Activated CD8-positive, alpha-beta T cell treated with anti-CD3 and anti-CD28 coated beads for 36 hours (primary cell): ENCODE results near the gene ERN1. TPM values are rescaled to one million over a fixed set of nuclear protein-coding genes. Genes with fewer than 3 reads are reported as not detected.

Source experiments
- ATAC-seq: fragments of 200-7000 bp; cut with Tn5 transposase; one replicate; pipeline ENCODE4 v1.10.0; 2021; ENCODE audit warnings: mild to moderate bottlenecking, moderate library complexity
- CTCF ChIA-PET: fragments of 350-600 bp; sonication (Branson Sonifier 250); formaldehyde crosslinking; loops from one replicate; lab custom pipeline; 2021; ENCODE audit warnings: antibody characterized with exemption; lab: Charles Lee
- POLR2A ChIA-PET: fragments of 350-600 bp; sonication (Branson Sonifier 250); formaldehyde crosslinking; loops from one replicate; lab custom pipeline; 2021; ENCODE audit warnings: antibody characterized with exemption; lab: Charles Lee
- DNase-seq: peaks from one replicate; pipeline ENCODE4 v3.0.0-alpha.2; 2020
- H3K27ac Mint-ChIP-seq: one replicate; pipeline ENCODE4 v1.8.0; 2021; ENCODE audit warnings: mild to moderate bottlenecking, mixed read lengths
- H3K27me3 Mint-ChIP-seq: one replicate; pipeline ENCODE4 v1.8.0; 2021; ENCODE audit warnings: mixed read lengths
- H3K36me3 Mint-ChIP-seq: one replicate; pipeline ENCODE4 v1.8.0; 2021; ENCODE audit warnings: low read depth, mixed read lengths
- H3K4me1 Mint-ChIP-seq: one replicate; pipeline ENCODE4 v1.8.0; 2021; ENCODE audit warnings: low read depth, mixed read lengths
- H3K4me3 Mint-ChIP-seq: one replicate; pipeline ENCODE4 v1.8.0; 2021; ENCODE audit warnings: mild to moderate bottlenecking, moderate library complexity, mixed read lengths
- H3K9me3 Mint-ChIP-seq: one replicate; pipeline ENCODE4 v1.8.0; 2021; ENCODE audit warnings: mixed read lengths
- intact Hi-C: fragments of 100-400 bp; cut with micrococcal nuclease; formaldehyde crosslinking; loops from one replicate; pipeline ENCODE4 v1.10.0; 2022
- total RNA-seq, 2 experiments: library from RNA; stranded (reverse); gene quantifications; one replicate each; pipeline ENCODE4 v1.2.3, GENCODE V29; 2021
- TF ChIP-seq, protein P1 (sequence below): fragments of 200-600 bp; IDR thresholded peaks from one replicate; pipeline ENCODE4 v1.8.0; 2022; ENCODE audit warnings: antibody characterized with exemption, mild to moderate bottlenecking

Gene ERN1
- total RNA-seq, 2 experiments from 2014 or later: 19.2 to 23.6 TPM

DNA sequence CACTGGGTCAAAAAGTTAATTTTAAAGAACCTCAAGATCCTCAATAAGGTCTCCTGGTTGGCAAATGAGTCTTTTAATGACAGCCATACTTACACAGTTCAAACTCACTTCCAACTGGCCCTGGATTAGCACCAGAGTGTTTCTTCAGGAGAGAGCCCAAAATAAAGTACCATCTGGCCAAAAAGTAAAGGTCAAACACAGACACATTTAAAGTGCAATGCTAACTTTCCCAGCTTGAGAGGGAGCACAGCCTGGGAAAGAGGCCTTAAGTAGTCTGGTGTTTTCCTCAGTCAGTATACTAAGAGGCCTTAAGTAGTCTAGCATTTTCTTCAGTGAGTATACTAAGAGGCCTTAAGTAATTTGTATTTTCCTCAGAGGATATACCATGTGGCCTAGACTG, 46.6 kb upstream of the ERN1 start:
- intact Hi-C loops: no loop called here
- Mint-ChIP-seq H3K4me3 (no peak overlapping the region), H3K4me1 (no peaks in the 10 kb centered on the region), H3K27me3 (no peaks in the 10 kb centered on the region), H3K27ac (no peak overlapping the region), H3K9me3 (no peaks in the 10 kb centered on the region), H3K36me3 (peaks cover 21% of the 10 kb centered on the region)
- POLR2A ChIA-PET: no interaction called here
- DNase-seq (no peak), ATAC-seq (no peak)
- TF ChIP-seq, protein P1, sequence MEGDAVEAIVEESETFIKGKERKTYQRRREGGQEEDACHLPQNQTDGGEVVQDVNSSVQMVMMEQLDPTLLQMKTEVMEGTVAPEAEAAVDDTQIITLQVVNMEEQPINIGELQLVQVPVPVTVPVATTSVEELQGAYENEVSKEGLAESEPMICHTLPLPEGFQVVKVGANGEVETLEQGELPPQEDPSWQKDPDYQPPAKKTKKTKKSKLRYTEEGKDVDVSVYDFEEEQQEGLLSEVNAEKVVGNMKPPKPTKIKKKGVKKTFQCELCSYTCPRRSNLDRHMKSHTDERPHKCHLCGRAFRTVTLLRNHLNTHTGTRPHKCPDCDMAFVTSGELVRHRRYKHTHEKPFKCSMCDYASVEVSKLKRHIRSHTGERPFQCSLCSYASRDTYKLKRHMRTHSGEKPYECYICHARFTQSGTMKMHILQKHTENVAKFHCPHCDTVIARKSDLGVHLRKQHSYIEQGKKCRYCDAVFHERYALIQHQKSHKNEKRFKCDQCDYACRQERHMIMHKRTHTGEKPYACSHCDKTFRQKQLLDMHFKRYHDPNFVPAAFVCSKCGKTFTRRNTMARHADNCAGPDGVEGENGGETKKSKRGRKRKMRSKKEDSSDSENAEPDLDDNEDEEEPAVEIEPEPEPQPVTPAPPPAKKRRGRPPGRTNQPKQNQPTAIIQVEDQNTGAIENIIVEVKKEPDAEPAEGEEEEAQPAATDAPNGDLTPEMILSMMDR: no peak
- CTCF ChIA-PET: interaction anchor here (1.1 to 4.4 kb wide), 2 partner anchors 12 to 114 kb away, joined by 3 to 14 read pairs; no protein-coding TSS in a partner anchor

DNA sequence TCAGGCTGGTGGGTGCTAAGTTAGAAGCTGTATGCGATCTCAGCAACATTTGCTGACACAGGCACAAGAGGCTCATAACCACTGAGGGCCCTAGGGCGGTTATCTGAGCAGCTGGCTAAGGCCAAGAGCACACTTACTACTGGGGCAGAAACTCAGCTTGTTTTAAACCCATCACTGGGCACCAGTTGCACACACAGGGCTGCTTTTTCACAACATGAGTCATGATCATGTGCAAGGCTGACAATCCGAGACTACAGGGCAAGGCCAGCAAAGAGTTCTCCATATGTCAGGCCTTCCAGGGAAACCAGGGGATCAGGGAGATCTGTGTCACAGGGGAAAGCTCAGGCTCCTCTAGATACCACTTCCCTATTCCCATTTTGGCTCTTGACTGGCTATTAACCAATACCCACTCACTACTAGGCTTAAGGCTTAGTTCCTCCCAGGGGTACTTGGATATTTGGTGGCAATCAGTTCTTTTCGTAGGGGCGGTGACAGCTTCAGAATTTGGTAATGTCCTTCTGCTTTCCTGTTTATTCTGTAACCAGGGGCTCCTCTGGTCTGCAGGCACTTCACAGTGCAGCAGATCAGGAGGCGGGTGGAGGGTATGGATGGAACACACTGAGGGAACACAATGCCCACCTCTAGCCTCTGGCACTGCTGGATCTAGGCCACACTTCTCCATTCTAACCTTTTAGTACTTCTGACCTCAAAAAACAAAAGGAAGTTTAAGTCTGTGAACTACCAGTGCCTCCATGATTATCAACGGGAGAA, 44.9 kb upstream of the ERN1 start:
- H3K27me3 Mint-ChIP-seq: no peaks in the 10 kb centered on the region
- CTCF ChIA-PET: interaction anchor here (4.4 kb wide), 1 partner anchor 116 kb away, joined by 14 read pairs; no protein-coding TSS in a partner anchor

DNA sequence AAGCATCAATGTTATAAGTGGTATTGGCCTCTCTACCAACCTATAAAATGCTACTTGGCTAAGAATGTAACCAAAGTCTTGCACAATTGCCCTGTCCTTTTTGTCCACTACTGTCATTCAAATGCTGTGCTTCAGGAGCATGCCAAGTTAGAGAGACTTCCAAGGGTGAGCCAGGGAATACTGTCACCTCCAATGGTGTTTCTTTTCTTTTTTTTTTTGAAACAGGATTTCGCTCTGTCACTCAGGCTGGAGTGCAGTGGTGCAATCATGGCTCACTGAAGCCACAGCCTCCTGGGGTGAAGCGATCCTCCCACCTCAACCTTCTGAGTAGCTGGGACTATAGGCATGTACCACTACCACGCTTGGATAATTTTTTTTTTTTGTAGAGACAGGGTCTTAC, 43.7 kb upstream of the ERN1 start:
- peaks cover 17% of the 10 kb centered on the region for H3K36me3 Mint-ChIP-seq
- TF ChIP-seq, protein P1: no peak
- no peaks in the 10 kb centered on the region for H3K9me3 Mint-ChIP-seq
- POLR2A ChIA-PET: interaction anchor here (1.4 kb wide), 1 partner anchor 9 kb away, joined by 5 read pairs; no protein-coding TSS in a partner anchor
- ATAC-seq: no peak
- H3K27me3 Mint-ChIP-seq: no peaks in the 10 kb centered on the region
- H3K4me3 Mint-ChIP-seq: no peak overlapping the region
- H3K4me1 Mint-ChIP-seq: no peaks in the 10 kb centered on the region
- intact Hi-C loops: no loop called here
- DNase-seq: no peak
- no peak overlapping the region for H3K27ac Mint-ChIP-seq
- CTCF ChIA-PET: no interaction called here

More for the DNA sequence above, 44.9 kb upstream of the ERN1 start:
- POLR2A ChIA-PET: no interaction called here
- intact Hi-C loops: no loop called here
- no peak overlapping the region for H3K4me3 Mint-ChIP-seq
- TF ChIP-seq, protein P1: no peak
- H3K27ac Mint-ChIP-seq: no peak overlapping the region
- H3K9me3 Mint-ChIP-seq: no peaks in the 10 kb centered on the region
- DNase-seq (no peak), ATAC-seq (no peak)
- H3K36me3 Mint-ChIP-seq: peaks cover 25% of the 10 kb centered on the region
- no peaks in the 10 kb centered on the region for H3K4me1 Mint-ChIP-seq

DNA sequence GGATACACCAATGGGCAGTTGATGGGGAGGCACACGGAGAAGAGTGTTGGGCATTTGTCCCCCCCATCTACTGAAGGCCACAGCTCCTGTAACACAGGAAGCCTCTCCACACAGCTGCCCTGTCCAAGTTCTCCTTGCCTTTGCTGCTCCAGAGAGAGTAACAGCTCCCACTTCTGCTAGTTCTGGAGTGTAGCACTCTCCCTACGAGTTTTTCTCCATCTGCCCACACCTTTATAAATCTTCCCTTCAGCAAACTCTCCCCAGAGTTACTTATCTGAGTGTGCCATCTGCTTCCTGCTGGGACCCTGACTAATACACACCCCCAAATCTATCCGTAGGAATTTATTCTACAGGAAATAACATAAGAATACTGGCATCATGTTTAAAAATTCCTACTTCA, 42.6 kb upstream of the ERN1 start:
- POLR2A ChIA-PET: interaction anchor here (1.4 kb wide), 1 partner anchor 8 kb away, joined by 5 read pairs; no protein-coding TSS in a partner anchor
- Mint-ChIP-seq H3K27me3 (no peaks in the 10 kb centered on the region), H3K27ac (no peak overlapping the region), H3K4me1 (no peaks in the 10 kb centered on the region), H3K9me3 (no peaks in the 10 kb centered on the region), H3K36me3 (peaks cover 17% of the 10 kb centered on the region), H3K4me3 (no peak overlapping the region)
- CTCF ChIA-PET: interaction anchor here (0.6 to 0.7 kb wide), 2 partner anchors 123 to 222 kb away, joined by 3 read pairs; no protein-coding TSS in a partner anchor
- intact Hi-C loops: no loop called here
- TF ChIP-seq, protein P1: no peak
- DNase-seq: no peak
- ATAC-seq: no peak

DNA sequence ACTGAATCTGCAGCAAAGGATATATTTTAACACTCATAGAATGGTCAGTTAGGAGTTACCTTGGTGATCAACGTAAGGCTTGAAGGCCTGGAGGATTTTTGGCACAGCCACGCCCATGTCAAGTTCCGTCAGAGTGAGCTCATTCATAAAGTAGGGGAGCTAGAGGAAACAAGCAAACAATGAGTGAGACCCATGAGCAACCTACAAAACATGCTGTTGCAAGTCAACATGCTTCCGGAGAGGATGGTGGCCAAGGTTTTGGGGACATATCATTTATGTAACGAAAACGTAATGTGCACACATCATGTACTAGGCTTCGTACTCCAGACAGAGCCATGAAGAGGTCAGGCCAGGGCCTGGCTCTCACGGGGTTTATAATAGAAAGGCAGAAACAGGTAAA, 41.1 kb upstream of the ERN1 start:
- peaks cover 15% of the 10 kb centered on the region for H3K36me3 Mint-ChIP-seq
- no peak overlapping the region for H3K27ac Mint-ChIP-seq
- no peaks in the 10 kb centered on the region for H3K4me1 Mint-ChIP-seq
- no peak for ATAC-seq
- ChIA-PET POLR2A (interaction anchor here (1.0 kb wide), 1 partner anchor 24 kb away, joined by 3 read pairs; no protein-coding TSS in a partner anchor), CTCF (no interaction called here)
- no peaks in the 10 kb centered on the region for H3K27me3 Mint-ChIP-seq
- DNase-seq: no peak
- no peaks in the 10 kb centered on the region for H3K9me3 Mint-ChIP-seq
- no peak overlapping the region for H3K4me3 Mint-ChIP-seq
- intact Hi-C loops: no loop called here
- TF ChIP-seq, protein P1: no peak
